ENCODE results near the gene SLC19A2.

Gene SLC19A2

DNA sequence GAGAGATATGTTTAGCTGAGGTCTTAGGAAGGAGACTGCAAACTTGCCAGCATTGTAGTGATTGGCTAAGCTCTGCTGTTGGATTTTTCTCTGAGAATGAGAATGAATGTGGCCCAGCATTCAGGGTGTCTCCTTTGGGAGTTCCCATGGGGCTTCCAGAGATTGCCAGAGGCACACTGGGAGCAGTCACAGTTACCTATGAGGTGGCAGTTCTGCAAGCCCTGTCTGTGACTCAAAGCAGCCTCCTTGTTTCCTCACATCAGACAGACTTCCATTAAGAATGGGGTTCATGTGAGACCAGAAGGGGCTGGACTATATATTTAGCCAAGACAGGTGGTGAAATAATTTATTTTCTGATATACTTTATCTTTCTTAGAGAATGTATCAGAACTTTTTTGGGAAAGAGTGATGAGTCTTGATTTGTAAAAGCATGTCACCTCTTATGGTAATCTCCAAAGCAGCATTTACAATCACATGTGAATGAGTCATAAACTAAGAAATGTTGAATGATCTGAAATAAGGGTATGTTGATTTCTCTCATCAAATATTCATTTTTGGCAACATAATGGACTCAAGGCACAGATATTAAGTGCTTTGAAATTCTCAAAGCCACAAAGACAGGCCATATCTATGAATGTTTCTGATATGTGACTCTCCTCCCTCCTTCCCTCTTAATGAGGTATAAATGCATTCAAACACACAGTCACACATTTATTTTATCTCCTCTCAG lies 9.5 kb upstream of the SLC19A2 start:
- Mint-ChIP-seq H3K9me3 (peaks cover 11% of the 10 kb centered on the region), H3K27ac (no peak overlapping the region), H3K4me1 (ENCODE audit: low read depth) (peaks cover 15% of the 10 kb centered on the region), H3K4me3 (no peak overlapping the region), H3K27me3 (ENCODE audit: low read depth) (no peaks in the 10 kb centered on the region), H3K36me3 (ENCODE audit: low read depth) (peaks cover 9% of the 10 kb centered on the region)

DNA sequence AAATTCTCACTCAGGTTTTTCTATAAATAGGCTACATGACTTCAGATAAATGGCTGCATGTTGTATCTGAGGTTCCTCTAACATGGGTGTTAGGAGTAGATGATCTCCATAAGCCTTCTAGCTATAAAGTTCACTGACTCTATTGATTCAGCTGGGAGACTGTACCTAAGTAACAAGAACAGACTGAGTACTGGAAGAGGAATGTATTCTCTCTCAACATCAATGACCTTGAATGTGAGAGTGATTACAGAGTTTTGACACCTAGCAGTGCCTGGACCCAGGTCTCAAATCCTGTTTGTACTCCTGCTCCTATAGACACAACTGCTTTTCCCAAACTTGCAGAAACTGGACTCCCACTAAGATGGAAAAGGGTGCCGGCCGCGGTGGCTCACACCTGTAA lies 8.6 kb upstream of the SLC19A2 start:
- H3K9me3 Mint-ChIP-seq: peaks cover 11% of the 10 kb centered on the region
- H3K4me3 Mint-ChIP-seq: no peak overlapping the region
- peaks cover 5% of the 10 kb centered on the region for H3K36me3 Mint-ChIP-seq (ENCODE audit: low read depth)
- no peak overlapping the region for H3K27ac Mint-ChIP-seq
- peaks cover 12% of the 10 kb centered on the region for H3K4me1 Mint-ChIP-seq (ENCODE audit: low read depth)
- no peaks in the 10 kb centered on the region for H3K27me3 Mint-ChIP-seq (ENCODE audit: low read depth)

DNA sequence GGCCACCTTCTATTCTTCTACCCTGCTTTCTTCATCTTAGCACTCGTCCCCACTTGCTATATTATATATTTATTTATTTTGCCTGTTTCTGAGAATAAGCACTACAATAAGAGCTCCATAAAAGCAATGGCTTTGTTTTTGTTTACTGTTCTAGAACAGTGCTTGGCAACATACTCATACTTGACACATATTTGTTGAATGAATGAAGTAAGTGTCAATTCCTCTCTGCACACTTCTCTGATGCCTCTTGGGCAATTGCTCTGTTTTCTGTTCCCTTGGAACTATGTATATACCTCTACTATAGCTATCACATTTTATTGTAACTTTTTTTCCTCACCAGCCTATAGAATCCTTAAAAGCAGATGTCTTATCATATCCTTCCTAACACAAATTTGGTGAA lies 7.5 kb upstream of the SLC19A2 start:
- H3K27me3 Mint-ChIP-seq (ENCODE audit: low read depth): no peaks in the 10 kb centered on the region
- no peak overlapping the region for H3K4me3 Mint-ChIP-seq
- H3K9me3 Mint-ChIP-seq: peaks cover 6% of the 10 kb centered on the region
- H3K36me3 Mint-ChIP-seq (ENCODE audit: low read depth): peaks cover 5% of the 10 kb centered on the region
- H3K27ac Mint-ChIP-seq: no peak overlapping the region
- H3K4me1 Mint-ChIP-seq (ENCODE audit: low read depth): peaks cover 12% of the 10 kb centered on the region

DNA sequence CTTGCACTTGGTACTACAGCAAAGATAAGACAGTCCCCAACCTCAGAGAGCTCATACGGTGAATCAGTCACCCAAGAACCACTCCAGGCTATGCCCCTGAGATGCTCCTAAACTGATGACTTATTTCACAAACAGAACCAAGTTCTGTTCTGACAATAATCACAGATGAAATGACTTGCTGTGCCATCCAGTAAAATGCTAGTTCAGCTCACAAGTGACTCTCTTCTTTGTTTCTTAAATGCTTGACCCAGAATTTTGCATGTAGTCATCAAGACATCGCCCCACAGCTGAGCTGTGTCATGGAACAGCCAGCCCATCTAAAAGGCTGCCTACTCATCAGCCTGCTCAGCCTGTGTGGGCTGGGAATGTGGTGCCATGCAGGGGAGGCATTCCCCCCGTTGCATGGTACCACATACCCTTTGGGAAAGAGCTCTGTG lies 6.1 kb upstream of the SLC19A2 start:
- H3K27ac Mint-ChIP-seq: no peak overlapping the region

DNA sequence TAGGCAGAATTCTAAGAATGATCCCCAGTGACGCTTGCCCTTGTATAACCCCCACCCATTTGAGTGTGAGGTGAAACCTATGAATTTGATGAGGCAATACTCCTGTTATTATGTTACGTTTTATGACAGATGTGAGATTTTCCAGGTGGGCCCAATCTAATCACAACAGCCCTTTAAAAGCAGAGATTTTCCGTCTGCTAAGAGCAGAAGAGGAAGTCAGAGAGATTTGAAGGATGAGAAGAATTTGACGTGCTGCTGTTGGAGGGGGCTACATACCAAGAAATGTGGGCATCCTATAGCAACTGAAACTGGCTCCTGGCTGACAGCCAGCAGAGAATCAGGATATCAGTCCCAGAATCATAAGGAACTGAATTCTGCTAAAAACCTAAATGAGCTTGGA lies 2.4 kb upstream of the SLC19A2 start:
- H3K4me1 Mint-ChIP-seq (ENCODE audit: low read depth): peaks cover 42% of the 10 kb centered on the region
- no peak overlapping the region for H3K4me3 Mint-ChIP-seq
- no peaks in the 10 kb centered on the region for H3K9me3 Mint-ChIP-seq
- H3K27ac Mint-ChIP-seq: no peak overlapping the region
- no peaks in the 10 kb centered on the region for H3K27me3 Mint-ChIP-seq (ENCODE audit: low read depth)
- H3K36me3 Mint-ChIP-seq (ENCODE audit: low read depth): peaks cover 7% of the 10 kb centered on the region

More for the DNA sequence above, 6.1 kb upstream of the SLC19A2 start:
- Mint-ChIP-seq H3K4me1 (ENCODE audit: low read depth) (peaks cover 23% of the 10 kb centered on the region), H3K9me3 (no peaks in the 10 kb centered on the region), H3K4me3 (no peak overlapping the region), H3K36me3 (ENCODE audit: low read depth) (no peaks in the 10 kb centered on the region), H3K27me3 (ENCODE audit: low read depth) (no peaks in the 10 kb centered on the region)

DNA sequence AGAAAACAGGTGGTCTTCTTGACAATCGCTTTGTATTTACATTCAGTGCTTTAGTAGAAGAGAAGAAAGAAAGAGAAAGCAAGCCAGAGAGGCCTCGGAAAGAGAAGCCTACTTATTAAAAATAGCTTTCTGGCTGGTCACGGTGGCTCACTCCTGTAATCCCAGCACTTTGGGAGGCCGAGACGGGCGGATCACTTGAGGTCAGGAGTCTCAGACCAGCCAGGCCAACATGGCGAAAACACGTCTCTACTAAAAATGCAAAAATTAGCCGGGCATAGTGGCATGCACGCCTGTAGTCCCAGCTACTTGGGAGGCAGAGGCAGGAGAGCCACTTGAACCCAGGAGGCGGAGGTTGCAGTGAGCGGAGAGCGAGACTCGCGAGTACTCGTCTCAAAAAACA lies 1.8 kb upstream of the SLC19A2 start:
- Mint-ChIP-seq H3K4me3 (no peak overlapping the region), H3K27me3 (ENCODE audit: low read depth) (no peaks in the 10 kb centered on the region), H3K36me3 (ENCODE audit: low read depth) (peaks cover 7% of the 10 kb centered on the region), H3K27ac (no peak overlapping the region), H3K9me3 (no peaks in the 10 kb centered on the region), H3K4me1 (ENCODE audit: low read depth) (peaks cover 45% of the 10 kb centered on the region)

DNA sequence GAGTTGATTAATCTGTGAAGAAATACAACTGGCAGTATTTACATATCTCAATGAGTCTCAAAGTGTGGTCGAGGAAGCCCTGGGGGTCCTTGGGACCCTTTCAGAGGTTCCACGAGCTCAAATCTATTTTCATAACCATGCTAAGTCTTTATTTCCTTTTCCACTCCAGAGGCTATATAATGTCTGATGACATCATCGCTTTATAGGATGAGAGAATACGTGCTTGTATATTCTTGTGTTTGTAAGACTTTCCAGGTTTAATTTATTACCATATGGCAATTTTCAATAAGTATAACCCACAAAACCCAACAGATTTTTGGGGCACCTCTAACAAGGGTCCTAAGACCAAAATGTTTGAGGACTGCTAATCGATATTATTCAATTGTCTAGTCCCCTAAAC lies 1.4 kb upstream of the SLC19A2 start:
- no peak overlapping the region for H3K4me3 Mint-ChIP-seq
- no peaks in the 10 kb centered on the region for H3K27me3 Mint-ChIP-seq (ENCODE audit: low read depth)
- H3K27ac Mint-ChIP-seq: no peak overlapping the region
- peaks cover 7% of the 10 kb centered on the region for H3K36me3 Mint-ChIP-seq (ENCODE audit: low read depth)
- H3K9me3 Mint-ChIP-seq: no peaks in the 10 kb centered on the region
- peaks cover 46% of the 10 kb centered on the region for H3K4me1 Mint-ChIP-seq (ENCODE audit: low read depth)

DNA sequence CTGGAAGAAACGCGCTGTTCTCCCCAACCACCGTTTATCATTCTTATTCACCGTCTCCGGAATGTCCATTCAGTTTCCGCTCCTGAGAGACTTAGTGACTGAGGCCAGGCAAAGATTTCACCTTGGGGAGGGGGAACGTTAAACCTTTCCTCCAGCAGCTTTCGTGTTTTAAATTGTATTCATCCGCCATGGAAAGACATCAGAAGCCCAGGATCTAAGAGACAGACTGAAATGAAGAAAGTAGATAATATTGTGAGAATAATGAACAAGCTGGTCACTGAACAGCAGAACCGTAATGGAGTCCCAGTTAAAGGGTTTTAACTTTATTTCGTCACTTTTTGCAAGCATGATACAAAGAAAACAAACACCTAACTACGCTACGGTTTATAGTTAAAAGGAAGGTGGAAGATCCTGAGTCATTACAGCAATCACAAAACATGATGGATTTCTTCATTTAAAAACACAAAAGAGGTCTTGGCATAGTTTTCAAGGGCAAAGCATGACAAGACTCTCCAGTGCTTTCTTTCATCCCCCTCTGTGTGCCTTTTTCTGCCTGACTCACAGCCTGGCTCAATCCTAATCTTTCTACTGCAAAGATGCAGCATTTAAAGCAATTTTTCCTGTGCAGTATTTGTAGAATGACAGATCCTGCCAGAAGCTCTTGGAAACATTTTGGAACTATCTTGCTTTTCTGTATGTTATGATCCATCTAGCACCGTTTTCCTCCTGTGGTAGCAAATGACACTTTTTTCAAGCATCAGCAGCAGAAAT lies 722 bp upstream of the SLC19A2 start:
- no peaks in the 10 kb centered on the region for H3K9me3 Mint-ChIP-seq
- no peaks in the 10 kb centered on the region for H3K27me3 Mint-ChIP-seq (ENCODE audit: low read depth)
- peaks cover 44% of the 10 kb centered on the region for H3K4me1 Mint-ChIP-seq (ENCODE audit: low read depth)
- H3K27ac Mint-ChIP-seq: peak overlapping the region; percentile 83
- peak overlapping the region; percentile 98 for H3K4me3 Mint-ChIP-seq
- H3K36me3 Mint-ChIP-seq (ENCODE audit: low read depth): peaks cover 7% of the 10 kb centered on the region

DNA sequence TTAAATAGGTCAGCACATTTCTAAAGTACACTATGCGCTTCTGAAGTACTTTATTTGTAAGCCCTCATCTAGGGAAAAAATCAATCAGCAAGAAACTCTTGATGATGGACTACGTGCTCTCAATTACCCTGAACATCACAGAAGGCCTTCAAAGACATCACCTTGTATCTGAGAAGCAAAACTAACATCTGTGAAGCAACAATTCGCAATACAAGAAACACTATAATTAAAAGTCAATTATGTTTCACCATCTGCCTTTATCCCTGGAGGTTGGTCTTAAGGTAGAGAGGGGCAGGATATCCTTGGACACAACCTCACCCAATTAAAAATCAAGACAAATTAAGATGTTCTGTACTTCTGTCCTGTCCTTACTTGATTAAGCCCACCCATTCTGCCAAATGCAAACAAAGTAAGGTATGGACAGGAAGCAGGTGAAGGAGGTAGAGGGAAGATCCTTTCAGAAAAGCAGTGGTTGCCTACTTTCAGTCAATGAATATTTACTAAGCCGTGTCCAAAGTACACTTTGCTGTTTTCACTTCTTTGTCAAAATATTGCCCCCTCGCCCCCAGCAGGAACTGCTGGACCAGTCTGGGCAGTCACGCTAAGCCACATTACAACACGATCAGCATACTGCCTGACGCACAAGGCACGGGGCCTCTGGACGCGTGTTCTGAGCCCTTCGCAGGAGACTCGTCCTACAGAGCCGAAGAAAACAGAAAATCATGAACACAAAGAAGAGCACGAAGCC lies 887 bp downstream of the SLC19A2 start:
- peaks cover 7% of the 10 kb centered on the region for H3K36me3 Mint-ChIP-seq (ENCODE audit: low read depth)
- peak overlapping the region; percentile 98 for H3K4me3 Mint-ChIP-seq
- H3K4me1 Mint-ChIP-seq (ENCODE audit: low read depth): peaks cover 54% of the 10 kb centered on the region
- no peaks in the 10 kb centered on the region for H3K27me3 Mint-ChIP-seq (ENCODE audit: low read depth)
- H3K27ac Mint-ChIP-seq: peak overlapping the region; percentile 93
- H3K9me3 Mint-ChIP-seq: no peaks in the 10 kb centered on the region

DNA sequence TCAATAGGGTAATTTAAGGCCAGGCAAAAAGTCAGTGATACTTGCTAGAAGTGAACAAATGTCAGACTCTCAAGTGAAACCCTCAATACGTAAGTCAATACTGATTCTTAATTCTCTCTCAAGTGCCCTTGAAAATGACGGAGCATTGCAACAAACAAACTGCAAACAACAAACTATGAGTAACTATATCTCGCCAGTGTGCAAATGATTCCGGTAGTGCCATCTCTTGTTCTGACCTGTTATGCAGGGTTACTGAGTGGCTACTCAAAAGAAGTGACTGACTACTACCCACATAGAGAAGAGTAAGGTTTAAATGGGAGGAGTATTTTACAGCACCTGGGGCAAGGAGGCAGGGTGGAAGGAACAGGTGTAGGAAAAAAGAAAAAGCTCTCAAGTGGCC lies 1.6 kb downstream of the SLC19A2 start:
- Mint-ChIP-seq H3K36me3 (ENCODE audit: low read depth) (peaks cover 7% of the 10 kb centered on the region), H3K4me3 (peak overlapping the region; percentile 98), H3K9me3 (no peaks in the 10 kb centered on the region), H3K27me3 (ENCODE audit: low read depth) (no peaks in the 10 kb centered on the region), H3K27ac (no peak overlapping the region), H3K4me1 (ENCODE audit: low read depth) (peaks cover 54% of the 10 kb centered on the region)

DNA sequence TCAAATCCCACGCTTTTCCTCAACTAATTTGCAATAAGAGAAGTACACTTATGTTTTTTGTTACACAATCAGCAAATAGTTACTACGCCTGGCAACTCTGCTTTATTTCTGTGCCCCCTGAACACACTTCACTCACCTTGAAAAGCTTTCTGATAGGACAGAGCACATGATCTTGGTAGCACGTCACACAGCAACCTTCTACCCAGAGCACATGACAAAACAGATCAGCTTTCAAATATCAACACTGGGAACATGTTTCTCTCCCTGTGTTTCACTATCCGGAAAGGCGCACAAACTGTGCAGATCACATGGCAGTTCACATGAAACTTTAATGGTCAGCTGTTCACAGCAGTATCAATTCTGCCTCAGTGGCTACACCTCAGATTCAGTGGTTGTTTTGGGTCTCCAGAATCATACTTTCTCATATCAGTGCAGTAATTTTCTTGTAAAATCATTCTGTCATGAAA lies 2.2 kb downstream of the SLC19A2 start:
- Mint-ChIP-seq H3K4me3 (peak overlapping the region; percentile 98), H3K4me1 (ENCODE audit: low read depth) (peaks cover 54% of the 10 kb centered on the region), H3K36me3 (ENCODE audit: low read depth) (peaks cover 9% of the 10 kb centered on the region), H3K27me3 (ENCODE audit: low read depth) (no peaks in the 10 kb centered on the region), H3K27ac (no peak overlapping the region), H3K9me3 (no peaks in the 10 kb centered on the region)

DNA sequence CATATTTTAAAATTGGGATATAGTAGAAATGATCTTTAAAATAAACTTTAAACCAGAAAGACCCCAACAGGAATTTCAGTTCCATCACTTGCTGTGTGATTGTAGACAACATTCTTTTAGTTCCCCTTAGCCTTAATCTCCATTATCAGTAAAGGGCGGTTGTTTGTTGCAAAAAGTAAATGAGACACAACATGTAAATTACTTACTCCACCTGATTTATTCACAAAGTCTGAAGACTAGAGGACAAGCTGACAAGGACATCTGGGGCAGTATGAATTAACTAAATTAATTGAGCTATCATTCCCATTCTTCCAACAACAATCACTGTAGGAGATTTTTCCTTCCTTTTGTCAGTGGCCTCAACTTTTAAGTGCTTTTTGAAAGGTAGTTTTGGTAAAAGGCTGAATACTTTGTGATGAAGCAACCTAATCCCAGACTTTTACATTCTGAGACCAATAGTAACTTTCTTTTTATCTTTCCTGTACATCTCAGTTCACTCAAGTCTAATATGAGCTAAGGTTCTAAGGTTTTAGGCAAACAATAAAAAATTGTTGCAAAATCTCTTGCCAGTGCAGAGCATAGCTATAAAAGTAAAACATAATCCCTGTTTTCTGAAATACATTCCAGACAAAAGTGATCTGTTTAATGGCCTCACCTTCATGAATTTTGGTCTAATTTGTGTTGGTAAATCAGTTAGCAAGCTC lies 6.2 kb downstream of the SLC19A2 start:
- peaks cover 16% of the 10 kb centered on the region for H3K36me3 Mint-ChIP-seq (ENCODE audit: low read depth)
- no peak overlapping the region for H3K27ac Mint-ChIP-seq
- H3K27me3 Mint-ChIP-seq (ENCODE audit: low read depth): no peaks in the 10 kb centered on the region
- H3K9me3 Mint-ChIP-seq: no peaks in the 10 kb centered on the region
- H3K4me1 Mint-ChIP-seq (ENCODE audit: low read depth): peaks cover 27% of the 10 kb centered on the region
- no peak overlapping the region for H3K4me3 Mint-ChIP-seq

DNA sequence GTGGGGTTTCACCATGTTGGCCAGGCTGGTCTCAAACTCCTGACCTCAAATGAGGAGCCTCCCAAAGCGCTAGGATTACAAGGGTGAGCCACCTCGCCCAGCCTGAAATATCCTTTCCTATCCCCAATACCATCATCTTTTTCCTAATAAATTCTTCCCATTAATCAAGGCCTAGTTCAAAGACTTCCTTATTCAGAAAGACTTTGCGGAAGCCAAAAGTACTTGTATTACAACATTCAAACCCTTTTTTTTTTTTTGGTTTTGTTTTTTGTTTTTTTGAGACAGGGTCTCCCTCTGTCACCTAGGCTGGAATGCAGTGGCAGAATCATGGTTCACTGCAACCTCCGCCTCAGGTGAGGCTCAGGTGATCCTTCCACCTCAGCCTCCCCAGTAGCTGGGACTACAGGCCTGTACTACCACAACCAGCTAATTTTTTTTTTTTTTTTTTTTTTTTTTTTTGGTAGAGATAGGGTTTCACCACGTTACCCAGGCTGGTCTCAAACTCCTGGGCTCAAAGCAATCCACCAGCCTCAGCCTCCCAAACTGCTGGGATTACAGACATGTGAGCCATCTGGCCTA lies 7.6 kb downstream of the SLC19A2 start:
- peaks cover 15% of the 10 kb centered on the region for H3K4me1 Mint-ChIP-seq (ENCODE audit: low read depth)
- no peaks in the 10 kb centered on the region for H3K9me3 Mint-ChIP-seq
- H3K4me3 Mint-ChIP-seq: no peak overlapping the region
- no peak overlapping the region for H3K27ac Mint-ChIP-seq
- H3K36me3 Mint-ChIP-seq (ENCODE audit: low read depth): peaks cover 11% of the 10 kb centered on the region
- no peaks in the 10 kb centered on the region for H3K27me3 Mint-ChIP-seq (ENCODE audit: low read depth)
